Right ventricle myocardium superior (tissue), 1 donor: ENCODE data around the gene NLRP4. TPM values are rescaled to one million over a fixed set of nuclear protein-coding genes. Genes with fewer than 3 reads are reported as not detected.

Source experiments
- total RNA-seq: library from RNA; stranded (reverse); fragmentation: NEBNext Ultra II Directional; extraction: Animal tissue kit (Norgen Biotek cat#: 25700); gene quantifications from one replicate; pipeline ENCODE4 v1.2.1, GENCODE V29; 2021
- donor health status: DM: no; HTN: yes; CAD: no; lungs with severe emphysema.

NLRP4 gene
- total RNA-seq, 1 donor from 2014 or later: not detected

Other genes with a start within 250 kb of the NLRP4 start
- 13.0 TPM for gene FIZ1, start 237.0 kb upstream of the NLRP4 start, total RNA-seq
- 17.5 TPM for gene ZNF524, start 236.3 kb upstream of the NLRP4 start, total RNA-seq
- 17.4 TPM for gene ZNF865, start 230.9 kb upstream of the NLRP4 start, total RNA-seq
- 11.7 TPM for gene ZNF784, start 212.0 kb upstream of the NLRP4 start, total RNA-seq
- 11.9 TPM for gene ZNF580, start 195.5 kb upstream of the NLRP4 start, total RNA-seq
- 7.1 TPM for gene ZNF581, start 192.9 kb upstream of the NLRP4 start, total RNA-seq
- 20.5 TPM for gene CCDC106, start 188.3 kb upstream of the NLRP4 start, total RNA-seq
- gene U2AF2, start 181.5 kb upstream of the NLRP4 start, total RNA-seq: 75.1 TPM
- 223 TPM for gene EPN1, start 161.3 kb upstream of the NLRP4 start, total RNA-seq
- not detected for gene NLRP9, start 98.1 kb upstream of the NLRP4 start, total RNA-seq
- not detected for gene RFPL4A, start 77.4 kb upstream of the NLRP4 start, total RNA-seq
- gene RFPL4AL1, start 67.4 kb upstream of the NLRP4 start, total RNA-seq: not detected
- gene NLRP11, start 4.5 kb upstream of the NLRP4 start, total RNA-seq: not detected
- gene NLRP13, start 95.8 kb downstream of the NLRP4 start, total RNA-seq: not detected
- not detected for gene NLRP8, start 111.3 kb downstream of the NLRP4 start, total RNA-seq
- not detected for gene NLRP5, start 150.2 kb downstream of the NLRP4 start, total RNA-seq